ENCODE data around the gene MRGPRF.

Gene MRGPRF

DNA sequence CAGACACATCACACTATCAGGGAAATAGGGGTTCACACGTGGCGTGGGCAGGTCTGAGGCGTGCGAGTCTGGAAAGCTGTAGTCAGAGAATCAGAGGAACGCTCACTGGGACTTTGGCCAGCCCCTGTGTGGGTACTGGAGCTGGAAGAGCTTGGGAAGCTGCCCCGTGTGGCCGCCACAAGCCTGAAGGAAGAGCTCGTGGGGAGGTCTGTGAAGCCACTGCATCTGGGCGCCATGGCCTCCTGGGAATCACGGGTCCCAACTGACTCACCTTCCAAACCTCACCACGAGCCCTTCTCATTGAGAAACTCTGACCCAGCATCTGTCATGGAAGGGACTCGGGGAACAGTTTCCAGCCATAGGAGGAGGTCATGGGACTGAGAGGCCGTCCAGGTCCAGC lies 5.9 kb upstream of the MRGPRF start:
- DNase-seq = no peak

DNA sequence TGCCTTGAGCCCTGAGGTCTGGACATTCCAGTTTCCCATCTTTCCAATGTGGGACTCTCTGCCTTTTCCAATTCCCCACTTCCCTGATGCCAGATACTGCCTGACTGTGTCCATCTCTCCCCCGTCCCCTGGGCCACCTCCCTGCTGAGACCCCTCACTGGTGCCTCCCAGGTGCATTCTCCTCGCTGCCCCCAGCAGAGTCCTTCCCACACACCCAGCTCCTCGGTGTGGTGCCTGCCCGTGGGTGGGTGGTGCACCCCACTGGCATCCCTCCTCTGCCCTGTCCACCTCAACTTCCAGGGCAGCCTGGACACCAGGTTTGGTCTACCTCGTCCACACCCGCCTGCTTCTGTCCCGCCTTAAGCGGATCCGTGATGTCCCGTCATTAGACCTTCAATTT lies 4.9 kb upstream of the MRGPRF start:
- no peak for DNase-seq

DNA sequence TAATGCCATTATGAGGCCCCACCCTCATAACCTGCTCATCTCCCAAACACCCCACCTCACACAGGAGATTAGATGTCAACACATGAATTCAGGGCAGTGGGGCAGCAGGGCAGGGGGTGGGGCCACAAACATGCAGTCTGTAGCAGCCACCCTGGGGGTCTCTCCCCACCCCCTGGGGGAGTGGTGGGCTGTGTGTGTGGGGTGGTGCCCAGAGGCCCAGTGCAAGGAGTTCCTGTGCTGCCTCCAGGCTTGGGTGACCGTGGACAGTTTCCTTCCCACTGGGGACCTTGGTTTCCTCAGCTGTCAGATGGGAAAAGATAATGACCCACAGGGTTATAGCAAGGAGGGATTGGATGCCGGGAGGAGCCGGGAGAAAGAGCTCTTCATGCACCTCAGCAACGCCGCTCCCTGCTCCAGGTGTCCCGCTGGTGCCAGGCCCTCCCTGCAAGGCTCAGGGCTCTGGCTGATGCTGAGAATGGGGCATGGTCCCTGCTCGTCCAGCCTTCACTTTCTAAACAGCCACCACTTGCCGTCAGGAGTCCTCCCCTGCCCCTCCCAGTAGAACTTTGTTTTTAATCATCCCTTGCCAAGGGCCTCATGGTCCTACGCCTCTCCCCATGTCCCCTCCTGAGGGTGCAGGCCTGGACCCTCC lies 2.0 kb upstream of the MRGPRF start:
- DNase-seq = no peak

DNA sequence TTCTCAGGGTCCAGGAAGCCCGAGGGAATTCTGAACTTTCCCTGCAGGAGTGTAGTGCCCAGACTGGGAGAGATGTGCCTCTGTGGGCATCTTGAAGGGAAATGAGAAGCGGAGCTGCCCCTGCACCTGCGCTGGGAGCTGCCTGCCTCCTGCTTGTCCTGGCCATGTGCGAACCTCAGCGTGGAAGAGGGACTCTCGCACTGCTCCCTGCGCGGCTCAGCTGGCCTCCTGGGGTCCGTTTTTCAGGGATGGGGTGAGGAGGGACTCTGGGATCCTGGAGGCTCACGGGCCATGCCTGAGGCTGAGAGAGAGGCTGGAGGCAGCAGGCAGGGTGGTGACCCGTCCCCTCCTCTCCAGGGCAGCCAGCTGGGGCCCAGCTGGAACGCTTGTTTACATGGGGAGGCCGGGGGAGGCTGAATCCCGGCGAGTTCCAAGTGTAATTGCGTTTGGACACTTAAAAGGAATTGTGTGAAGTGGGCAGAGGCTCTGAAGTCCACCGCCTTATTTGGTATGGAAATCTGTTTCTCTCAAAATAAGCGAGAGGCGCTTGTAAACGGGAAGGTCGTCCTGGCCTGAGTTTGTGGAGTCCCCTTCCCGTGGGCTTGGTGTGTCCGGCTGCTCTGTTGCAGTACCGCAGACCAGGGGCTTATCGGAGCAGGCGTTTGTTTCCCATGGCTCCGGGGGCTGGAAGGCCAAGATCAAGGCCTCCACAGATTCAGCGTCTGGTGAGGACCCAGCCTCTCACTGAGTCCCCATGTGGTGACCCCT lies 1.2 kb upstream of the MRGPRF start:
- no peak for DNase-seq

DNA sequence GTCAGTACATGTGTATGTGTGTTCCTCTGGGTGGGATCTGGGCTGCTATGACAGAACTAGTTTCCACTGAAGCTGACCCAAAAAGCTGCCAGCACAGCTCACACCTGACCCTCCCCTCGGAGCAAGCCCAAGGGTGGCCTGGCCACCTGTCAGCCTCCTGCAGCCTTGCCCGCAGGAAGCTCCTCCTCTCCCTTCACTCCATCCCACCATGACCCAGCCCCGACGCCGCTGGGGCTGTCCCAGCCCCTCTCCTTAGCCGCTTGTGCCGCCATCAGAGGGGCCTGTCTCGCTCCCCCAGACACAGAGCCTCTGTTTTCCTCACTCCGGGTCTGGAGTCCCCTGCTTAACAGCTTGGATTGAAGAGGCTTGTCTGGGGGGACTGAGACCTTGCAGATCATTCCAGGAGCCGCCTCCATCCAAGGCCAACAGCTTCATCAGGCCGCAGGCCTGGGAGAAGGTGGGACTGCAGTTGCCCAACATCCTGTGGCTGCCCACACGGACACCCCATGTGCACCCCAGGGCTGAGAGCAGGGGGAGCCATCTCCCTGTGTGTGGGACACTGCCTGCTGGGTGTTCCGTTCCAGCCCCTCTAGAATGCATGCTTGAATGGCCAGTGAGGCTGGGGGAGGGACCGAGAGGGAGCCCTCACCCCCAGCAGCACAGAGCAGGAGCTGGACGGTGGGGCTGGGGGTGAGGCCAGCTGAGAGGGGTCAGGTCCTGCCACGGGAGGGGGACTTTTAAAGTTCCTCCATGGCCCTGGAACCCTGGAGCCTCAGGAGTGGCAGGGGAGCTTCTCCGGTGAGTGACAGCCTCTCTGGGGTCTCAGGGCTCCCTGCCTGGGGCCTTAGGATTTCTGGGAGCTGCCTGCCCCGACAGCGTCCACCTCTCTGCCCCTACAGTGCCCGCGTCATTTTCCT lies 696 bp downstream of the MRGPRF start:
- DNase-seq = no peak

DNA sequence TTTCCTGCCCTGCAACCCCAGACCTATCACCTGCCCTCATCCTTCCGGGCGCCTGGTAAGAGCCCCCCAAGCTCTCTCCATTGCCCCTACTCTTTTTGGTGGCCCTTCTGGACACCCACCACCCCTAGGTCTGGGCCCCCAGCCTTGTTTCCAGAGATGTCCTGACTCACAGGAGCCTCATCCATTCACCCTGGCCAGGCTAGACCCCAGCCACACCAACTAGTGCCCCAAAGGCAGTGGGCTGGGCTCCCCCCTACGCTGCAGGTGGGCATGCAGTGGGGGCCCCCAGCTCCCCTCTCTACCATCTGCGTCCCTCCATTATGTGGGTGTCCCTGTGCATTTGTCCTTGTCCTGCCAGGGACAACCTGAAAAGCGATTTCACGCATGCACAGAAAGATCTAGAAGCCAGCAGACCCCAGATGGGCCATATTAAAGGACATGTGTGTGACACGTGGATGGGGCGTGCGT lies 1.4 kb downstream of the MRGPRF start:
- DNase-seq = no peak

DNA sequence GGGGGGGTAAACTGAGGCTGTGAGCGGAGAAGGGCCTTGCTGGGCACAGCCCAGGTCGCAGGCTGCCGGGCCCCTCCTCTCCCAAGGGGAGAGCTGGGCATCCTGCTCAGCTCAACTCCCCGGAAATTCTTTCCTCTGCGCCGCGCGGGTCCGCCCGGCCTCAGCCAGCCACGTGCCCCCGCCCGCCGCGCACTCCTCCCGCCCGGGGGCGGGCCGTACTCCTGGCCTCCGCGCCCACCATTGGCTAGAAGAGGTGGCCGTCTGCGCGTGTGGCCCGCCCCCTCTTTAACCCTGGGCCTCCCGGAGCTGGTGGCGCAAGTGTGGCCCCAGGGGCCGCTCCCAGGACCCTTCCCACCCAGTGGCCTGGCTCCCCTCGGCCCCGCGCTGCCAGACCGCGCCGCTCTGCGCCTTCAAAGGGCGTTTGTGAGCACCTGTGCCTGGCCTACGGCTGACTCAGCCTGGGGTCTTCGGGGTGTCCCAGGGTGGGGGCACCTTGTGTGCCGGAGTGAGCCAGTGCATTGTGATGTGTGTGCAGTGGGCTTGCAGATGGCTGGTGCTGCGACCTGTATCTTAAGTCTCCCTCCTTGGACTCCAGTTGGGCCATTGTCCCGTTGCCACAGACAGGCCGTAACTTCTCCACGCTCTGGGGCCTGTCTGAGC lies 2.0 kb downstream of the MRGPRF start:
- DNase-seq = no peak

DNA sequence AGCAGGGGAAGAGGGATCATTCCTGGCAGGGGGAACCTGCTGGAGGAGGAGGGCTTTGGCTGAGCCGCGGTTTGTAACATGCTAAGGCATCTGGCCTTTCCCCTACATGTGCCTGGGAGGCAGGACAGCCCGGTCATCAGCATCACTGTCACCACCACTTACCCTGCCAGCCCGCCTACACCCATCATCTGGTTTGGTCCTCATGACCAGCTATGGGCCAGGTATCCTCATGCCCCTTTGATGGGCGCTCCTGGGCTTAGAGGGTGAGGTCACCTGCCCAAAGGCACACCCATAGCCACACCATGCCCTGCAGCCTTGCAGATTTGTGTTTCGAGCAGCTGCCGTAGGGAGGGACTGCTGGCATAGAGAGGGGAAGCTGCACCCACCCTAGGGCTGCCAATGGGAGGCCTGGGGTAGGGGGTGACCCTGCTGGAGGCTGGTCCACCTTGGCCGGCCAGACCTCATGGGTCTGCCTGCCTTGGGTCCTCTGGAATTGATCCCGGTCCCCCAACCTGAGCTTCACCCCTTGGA lies 2.6 kb downstream of the MRGPRF start:
- DNase-seq = no peak

DNA sequence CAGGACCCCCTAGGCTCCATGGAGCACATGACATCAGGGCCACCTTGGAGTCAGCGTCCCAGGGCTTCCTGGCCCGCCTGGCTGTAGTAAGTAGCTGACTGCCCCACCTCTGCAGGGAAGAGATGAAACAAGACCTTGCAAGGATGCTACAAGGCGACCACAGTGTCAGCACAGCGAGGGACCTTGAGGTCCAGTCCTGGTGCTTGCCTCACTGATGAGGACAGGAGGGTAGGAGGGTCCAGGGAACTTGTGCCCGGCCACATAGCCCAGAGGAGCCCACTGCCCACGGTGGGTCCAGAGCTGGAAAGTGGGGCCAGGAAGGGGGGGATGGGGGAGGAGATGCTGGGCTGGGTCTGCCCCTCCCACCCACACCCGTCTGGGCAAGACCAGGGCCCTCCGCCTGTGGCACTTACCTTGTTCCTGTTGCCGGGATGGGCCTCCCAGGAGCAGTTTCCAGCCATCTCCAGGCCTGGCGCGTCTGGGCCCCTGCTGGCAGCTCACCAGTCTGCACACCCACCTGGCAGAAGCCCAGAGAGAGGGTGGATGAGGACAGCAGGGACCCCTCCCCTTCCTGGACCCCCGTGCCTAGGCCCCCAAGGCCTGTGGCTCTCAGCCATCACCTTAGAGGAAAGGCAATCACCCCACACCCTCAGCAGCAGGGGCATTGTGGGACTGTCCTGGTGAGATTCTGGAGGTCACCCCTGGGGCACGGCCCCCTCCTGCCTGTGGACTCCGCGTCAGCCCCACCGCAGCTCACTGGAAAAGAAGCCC lies 3.4 kb downstream of the MRGPRF start:
- peak; percentile 13 for DNase-seq

DNA sequence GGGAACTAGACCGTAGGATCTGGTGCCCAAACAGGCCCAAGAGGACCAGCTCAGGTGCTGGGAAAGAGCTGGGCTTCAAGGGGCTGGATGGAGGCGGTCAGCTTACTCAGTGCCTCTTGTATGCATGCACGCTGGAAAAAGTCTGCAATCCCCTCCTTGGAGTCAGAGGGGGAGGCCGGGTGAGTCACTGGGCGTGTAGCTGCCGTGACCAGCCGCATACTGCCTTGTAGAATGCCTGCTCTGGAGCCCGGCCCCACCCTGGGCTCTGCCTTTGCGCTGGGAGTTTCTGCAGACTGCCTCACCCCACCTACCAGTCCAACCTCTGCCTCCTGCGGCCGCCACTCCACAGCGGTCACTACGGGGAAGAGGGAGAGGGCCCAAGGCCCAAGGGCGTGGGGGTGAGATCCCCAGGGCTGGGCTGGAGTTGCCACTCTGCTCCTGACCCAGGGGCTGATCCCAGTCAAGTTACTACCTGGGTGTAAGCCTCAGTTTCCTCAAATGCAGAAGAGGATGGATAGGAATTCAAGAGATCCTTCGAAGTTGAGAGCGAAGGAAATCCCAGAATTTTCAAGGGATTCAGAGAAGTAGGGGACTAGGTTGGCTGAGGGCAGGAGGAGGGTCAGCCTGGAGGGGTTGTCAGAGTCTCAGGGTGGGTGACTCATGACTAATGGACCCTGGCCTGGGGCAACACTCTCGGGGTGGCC lies 4.2 kb downstream of the MRGPRF start:
- DNase-seq = peak; percentile 11

DNA sequence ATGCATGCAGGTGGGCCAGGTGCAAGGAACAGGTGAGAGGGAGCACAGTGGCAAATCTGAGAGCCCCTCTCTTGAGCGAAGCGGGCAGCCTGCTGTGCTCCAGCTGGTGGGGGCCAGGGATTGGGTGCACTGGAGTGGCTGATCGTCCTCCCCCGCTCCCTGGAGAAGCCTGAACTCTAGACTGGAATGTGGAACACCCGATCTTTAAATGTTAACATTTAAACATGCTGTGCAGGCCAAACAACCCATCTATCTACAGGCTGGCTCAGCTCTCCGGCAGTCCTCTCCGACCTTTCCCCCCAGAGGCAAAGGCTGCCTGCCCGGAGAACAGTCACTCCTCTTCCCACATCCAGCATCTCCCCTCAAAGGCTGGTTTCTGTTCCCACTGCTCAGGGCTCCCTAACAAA lies 5.1 kb downstream of the MRGPRF start:
- no peak for DNase-seq

DNA sequence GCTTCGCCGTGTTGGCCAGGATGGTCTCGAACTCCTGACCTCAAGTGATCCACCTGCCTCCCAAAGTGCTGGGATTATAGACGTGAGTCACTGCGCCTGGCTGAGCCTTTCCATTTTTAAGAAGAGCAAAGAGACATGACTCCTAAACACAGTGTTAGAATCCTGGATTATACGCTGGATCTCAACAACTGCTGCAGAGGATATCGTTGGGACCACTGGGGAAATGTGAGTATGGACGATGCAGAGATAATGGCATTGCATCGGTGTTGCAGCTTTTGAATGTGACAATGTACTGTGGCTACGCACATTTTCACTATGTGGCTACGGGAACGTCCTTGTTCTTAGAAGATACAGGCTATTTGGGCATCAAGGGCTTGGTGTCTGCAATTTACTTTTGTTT lies 6.2 kb downstream of the MRGPRF start:
- no peak for DNase-seq

DNA sequence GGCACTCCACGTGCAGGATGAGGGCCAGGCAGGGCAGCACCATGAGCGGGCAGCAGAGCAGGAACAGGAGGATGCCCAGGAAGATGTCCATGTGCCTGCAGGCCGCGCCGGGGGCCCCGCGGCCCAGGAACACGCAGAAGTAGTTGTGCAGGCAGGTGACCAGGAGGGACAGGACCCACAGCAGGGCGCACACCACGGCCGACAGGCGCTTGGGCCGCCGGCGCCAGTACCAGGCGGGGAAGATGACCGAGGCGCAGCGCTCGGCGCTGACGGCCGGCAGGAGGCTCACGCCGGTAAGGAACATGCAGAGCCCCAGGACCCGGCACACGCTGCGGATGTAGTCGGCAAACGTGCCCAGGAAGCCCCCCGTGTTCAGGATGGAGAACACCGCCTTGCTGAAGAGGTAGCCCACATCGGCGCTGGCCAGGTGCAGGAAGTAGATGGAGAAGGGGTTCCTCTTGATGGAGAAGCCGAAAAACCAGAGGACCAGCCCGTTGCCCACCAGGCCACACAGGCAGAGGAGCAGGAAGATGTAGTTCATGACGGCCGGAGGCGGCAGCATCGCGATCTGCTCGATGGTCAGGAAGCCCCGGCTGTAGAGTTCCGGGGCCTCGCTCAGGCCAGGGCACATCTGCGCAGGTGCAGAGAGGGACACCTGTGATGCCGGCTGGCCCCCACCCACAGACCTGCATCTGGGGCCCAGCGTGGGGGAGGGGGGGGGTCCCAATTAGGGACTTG lies 7.2 kb downstream of the MRGPRF start:
- peak; percentile 7 for DNase-seq

DNA sequence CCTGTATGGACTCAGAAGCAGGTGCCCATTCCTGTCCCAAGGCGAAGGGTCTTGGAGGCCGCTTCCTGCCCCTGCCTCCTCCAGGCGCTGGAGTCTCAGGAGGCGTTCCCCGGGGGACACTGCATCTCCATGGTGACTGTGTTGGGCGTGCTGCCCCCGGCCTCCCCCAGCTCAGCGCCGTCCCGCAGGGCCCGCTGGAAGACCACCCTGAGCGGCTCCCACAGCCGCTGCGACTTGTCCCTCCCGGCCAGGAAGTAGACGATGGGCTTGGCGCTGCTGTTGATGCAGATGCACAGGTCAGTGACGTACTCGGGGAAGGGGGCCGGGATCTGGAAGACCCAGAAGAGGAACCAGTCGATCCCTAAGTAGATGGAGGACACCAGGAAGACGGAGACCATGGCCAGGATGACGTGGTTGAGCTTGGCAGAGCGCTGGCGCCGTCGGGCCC lies 7.8 kb downstream of the MRGPRF start:
- DNase-seq = peak; percentile 8

DNA sequence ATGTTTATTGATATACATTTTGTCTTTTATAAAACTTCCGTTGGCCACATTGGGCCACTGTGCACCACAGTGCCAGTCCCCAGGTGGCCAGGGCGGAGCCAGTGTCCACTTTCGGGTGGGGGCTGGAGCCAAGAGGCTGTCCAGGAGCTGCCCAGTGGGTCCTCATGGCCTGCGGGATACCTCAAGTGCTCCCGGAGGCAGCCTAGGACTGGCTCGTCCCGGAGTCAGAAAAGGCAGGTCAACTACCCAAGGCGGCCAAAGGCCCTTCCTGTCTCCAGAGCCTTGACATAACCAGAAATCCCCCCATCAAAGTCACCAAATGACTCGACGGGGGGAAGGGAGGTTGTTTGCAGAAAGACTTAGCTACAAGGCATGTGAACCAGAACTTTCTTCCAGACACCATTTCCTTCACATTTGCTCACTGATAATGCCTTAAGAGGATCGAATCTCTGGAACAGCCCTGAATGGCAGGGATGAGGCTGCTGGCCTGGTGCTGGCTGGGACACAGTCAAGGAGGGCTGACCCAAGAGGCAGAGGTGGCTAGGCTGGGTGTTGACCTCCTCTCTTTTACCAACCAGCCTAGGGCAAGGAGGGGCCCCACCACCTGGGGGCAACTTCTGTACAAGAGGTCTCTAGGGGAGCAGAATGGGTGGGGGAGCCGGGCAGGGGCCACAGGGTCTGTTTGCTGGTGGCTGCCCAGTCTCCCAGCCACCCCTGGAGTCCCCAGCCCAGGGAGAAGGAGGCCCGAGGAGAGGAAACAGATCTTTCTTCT lies 8.4 kb downstream of the MRGPRF start:
- DNase-seq = peak; percentile 11

DNA sequence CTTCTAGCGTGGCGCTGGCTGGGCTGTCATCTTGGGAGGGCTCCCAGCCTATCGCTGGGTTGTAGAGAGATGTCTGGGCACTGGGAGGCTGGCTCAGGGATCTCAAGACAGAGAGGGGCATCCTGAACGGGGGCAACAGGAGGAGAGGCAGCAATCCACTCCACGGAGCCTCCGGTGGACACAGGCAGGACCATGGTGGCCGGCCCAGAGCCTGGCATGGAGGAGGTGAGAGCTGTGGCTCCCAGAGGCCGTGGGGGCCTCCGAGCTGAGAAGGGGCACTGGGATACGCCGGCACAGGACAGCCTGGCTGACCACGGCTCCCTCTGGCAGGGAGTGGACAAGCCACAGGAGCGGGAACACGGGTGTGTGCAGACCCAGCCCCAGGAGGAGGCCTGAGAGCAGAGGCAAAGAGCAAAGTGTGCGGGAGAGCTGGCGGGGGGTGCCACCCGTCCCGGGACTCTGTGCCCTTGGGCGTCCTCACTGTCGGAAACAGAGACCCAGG lies 9.1 kb downstream of the MRGPRF start:
- peak; percentile 13 for DNase-seq

DNA sequence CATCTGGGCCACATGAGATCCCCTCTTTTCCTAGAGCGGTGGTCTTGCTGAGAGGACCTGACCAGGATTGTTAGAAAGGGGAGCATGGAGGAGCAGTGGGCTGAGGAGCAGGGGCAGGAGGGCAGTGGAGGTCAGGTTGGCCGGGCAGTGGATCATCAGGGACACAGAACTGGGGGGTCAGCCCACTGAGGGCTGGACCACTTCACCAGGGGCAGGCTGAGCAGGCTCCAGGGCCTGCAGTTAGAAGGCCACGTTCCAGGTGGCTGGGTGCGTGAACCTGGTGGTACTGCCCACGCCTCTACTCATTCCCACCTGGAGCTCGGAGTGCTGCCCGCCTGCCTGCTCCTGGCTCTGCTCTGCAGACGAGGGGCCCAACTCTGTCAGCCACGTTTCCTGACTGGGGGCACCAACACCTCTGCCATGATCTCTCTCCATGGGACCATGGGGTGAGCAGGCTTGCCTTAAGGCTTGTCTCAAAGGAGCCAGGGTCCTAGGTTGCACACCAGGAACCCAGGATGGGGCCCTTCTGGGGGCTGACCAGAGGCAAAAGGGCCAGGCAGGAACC lies 9.7 kb downstream of the MRGPRF start:
- peak; percentile 6 for DNase-seq

DNA sequence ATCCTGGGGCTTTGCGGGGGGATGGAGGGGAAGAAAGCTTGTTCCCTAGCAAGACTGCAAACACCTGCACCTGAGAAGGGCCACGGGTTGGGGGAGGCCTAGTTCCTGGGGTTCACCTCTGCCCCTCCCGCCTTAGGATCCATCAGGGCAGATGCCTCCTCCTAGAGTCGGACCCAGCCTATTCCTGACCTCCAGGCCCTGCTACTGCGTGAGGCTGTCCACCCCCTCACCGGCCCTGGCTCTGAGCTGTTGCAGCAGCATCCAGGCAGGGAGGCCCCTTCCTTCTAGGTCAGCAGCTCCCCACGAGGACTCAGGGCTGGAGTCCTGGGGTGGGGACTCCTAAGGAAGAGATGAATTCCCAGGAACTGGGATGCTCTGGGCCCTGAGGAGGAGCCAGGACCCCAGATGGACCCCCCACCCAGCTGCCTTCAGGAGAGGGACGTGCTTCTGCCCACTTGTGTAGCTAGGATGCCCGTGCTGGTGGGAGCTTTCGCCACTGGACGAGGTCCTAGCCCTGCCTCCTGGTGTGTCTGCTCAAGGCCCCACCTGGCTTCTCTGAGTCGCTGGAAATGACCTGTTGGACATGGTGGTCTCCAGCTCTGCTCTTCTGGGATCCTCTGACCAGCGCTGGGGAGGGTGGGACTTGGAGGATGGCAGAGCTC lies 10.3 kb downstream of the MRGPRF start:
- peak; percentile 7 for DNase-seq

Data from activated CD8-positive, alpha-beta memory T cell treated with anti-CD3 and anti-CD28 coated beads, Interleukin-2, amount 50 U/mL, for 4 hours (primary cell).